Measurements from ENCODE around the gene CFAP221. TPM values are rescaled to one million over a fixed set of nuclear protein-coding genes. Genes with fewer than 3 reads are reported as not detected.
A peak's percentile ranks its signal among the peaks of the same experiment; 100 is the strongest.

CFAP221 gene
- total RNA-seq, 1 donor from 2014 or later = not detected

DNA sequence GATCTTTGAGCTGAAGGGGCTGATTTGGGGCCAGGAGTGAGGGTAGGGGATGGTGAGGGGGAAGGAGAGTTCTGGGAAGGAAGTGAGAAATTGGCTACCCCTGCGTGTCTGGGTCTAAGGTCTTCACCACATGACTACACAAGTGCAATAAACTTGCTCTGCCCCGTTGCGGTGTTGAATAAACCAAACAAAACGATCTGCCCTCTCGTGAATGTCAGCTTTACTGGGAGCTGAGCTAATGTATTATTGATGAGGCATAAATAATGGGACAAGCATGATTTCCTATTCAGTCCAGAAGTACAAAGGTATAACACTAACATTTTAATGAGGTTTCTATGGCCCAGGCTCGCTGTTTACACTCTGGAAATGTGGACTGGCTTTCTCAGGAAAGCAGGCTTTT is 8.0 kb upstream of the CFAP221 start:
- TF ChIP-seq, protein P1, sequence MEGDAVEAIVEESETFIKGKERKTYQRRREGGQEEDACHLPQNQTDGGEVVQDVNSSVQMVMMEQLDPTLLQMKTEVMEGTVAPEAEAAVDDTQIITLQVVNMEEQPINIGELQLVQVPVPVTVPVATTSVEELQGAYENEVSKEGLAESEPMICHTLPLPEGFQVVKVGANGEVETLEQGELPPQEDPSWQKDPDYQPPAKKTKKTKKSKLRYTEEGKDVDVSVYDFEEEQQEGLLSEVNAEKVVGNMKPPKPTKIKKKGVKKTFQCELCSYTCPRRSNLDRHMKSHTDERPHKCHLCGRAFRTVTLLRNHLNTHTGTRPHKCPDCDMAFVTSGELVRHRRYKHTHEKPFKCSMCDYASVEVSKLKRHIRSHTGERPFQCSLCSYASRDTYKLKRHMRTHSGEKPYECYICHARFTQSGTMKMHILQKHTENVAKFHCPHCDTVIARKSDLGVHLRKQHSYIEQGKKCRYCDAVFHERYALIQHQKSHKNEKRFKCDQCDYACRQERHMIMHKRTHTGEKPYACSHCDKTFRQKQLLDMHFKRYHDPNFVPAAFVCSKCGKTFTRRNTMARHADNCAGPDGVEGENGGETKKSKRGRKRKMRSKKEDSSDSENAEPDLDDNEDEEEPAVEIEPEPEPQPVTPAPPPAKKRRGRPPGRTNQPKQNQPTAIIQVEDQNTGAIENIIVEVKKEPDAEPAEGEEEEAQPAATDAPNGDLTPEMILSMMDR (IDR thresholded peaks at IDR 0.05) = no peak
- Mint-ChIP-seq H3K27me3 (ENCODE audit: unreplicated experiment) (peaks cover 13% of the 10 kb centered on the region), H3K4me1 (ENCODE audit: unreplicated experiment) (no peaks in the 10 kb centered on the region), H3K4me3 (ENCODE audit: unreplicated experiment) (no peak overlapping the region), H3K9me3 (ENCODE audit: unreplicated experiment) (peaks cover 18% of the 10 kb centered on the region), H3K27ac (ENCODE audit: unreplicated experiment) (no peak overlapping the region), H3K36me3 (ENCODE audit: unreplicated experiment) (no peaks in the 10 kb centered on the region)
- peak; percentile 32 for DNase-seq (ENCODE audit: extremely low spot score, unreplicated experiment)

DNA sequence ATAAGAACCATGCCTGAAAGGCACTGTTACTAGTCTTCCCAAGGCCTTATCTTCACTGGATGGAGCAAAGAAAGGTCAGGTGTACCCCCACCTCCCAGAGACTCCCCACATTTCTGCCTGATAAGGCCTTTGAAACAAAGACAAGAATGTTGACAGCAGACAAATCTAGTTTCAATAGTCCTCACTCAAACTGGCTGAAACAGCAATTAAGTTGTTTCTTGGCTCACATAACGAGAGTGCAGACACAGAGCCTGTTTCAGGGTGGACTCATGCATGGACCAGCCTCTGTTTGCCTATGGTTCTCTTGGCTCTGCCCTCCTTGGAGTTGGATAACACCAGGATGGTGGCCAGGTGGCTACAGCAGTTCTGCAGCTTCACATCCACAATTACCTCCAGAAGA is 7.5 kb upstream of the CFAP221 start:
- Mint-ChIP-seq H3K9me3 (ENCODE audit: unreplicated experiment) (peaks cover 18% of the 10 kb centered on the region), H3K4me1 (ENCODE audit: unreplicated experiment) (no peaks in the 10 kb centered on the region), H3K27ac (ENCODE audit: unreplicated experiment) (no peak overlapping the region), H3K27me3 (ENCODE audit: unreplicated experiment) (peaks cover 9% of the 10 kb centered on the region), H3K36me3 (ENCODE audit: unreplicated experiment) (no peaks in the 10 kb centered on the region), H3K4me3 (ENCODE audit: unreplicated experiment) (no peak overlapping the region)
- DNase-seq (ENCODE audit: extremely low spot score, unreplicated experiment) = no peak
- TF ChIP-seq, protein P1 (IDR thresholded peaks at IDR 0.05) = no peak

DNA sequence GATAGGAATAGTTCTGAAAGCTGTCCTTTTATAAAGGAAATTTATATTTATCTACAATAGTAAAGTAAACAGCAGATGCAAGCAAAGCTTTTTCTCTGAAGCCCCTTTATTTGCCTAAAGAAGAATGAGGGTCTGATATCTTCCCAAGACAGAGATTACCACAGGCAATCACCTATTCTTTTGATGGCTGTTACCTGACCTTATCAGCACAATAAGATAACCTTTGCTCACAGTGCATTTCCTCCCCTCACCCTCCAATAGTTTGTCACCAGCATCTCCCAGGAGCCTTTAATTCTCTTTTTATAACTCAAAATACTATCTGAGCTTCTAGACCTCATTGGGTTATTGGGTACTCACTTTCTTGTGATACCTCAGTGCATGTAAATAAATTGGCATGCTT is 6.5 kb upstream of the CFAP221 start:
- TF ChIP-seq, protein P1 (IDR thresholded peaks at IDR 0.05) = no peak
- peaks cover 18% of the 10 kb centered on the region for H3K9me3 Mint-ChIP-seq (ENCODE audit: unreplicated experiment)
- no peaks in the 10 kb centered on the region for H3K36me3 Mint-ChIP-seq (ENCODE audit: unreplicated experiment)
- DNase-seq (ENCODE audit: extremely low spot score, unreplicated experiment) = no peak
- peaks cover 7% of the 10 kb centered on the region for H3K27me3 Mint-ChIP-seq (ENCODE audit: unreplicated experiment)
- no peak overlapping the region for H3K4me3 Mint-ChIP-seq (ENCODE audit: unreplicated experiment)
- H3K27ac Mint-ChIP-seq (ENCODE audit: unreplicated experiment) = no peak overlapping the region
- H3K4me1 Mint-ChIP-seq (ENCODE audit: unreplicated experiment) = no peaks in the 10 kb centered on the region

DNA sequence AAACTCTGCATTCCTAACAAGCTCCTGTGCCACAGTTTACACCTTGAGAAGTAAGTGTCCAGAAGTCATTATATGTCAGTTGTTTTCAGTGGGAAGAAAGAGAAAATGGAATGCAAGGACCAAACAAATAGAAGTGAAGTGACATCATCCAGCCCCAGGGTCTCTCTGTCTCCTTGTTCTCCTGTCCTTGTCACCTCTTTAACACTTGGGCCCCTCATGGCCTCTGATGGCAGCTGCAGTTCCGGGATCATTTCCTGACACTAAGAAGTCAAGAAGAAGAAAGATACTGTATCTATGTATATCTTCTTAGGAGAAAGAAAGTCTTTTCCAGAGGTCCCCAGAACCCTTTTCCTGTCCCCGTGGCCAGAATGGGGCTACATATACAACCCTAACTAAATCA is 2.8 kb upstream of the CFAP221 start:
- Mint-ChIP-seq H3K4me1 (ENCODE audit: unreplicated experiment) (peaks cover 6% of the 10 kb centered on the region), H3K27me3 (ENCODE audit: unreplicated experiment) (peaks cover 35% of the 10 kb centered on the region), H3K36me3 (ENCODE audit: unreplicated experiment) (no peaks in the 10 kb centered on the region), H3K9me3 (ENCODE audit: unreplicated experiment) (no peaks in the 10 kb centered on the region), H3K4me3 (ENCODE audit: unreplicated experiment) (no peak overlapping the region), H3K27ac (ENCODE audit: unreplicated experiment) (no peak overlapping the region)
- TF ChIP-seq, protein P1 (IDR thresholded peaks at IDR 0.05) = no peak
- DNase-seq (ENCODE audit: extremely low spot score, unreplicated experiment) = peak; percentile 32

DNA sequence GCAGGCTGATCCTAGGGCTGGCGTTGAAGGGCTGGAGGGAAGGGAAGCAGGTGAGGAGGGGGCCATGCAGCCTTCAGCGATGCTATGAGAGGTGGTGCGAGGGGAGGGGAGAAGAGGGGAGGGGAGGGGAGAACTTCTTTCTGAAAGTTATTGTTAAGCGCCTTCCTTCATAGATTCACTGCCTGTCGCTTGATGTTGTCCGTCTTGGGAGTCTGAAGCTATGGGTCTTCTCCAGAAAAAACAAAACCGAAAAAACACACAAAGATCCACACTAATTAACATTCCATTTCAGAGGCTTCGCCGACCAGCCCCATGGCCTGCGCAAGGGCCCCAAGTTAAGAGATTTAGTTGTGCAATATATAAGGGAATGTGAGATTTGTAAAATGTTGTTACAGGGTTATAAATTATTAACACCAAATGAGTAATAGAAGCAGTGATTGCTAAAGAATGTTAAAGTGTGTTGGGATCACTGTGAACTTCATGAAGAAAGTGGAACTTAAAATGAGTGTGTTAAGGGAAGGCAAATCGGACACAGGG is 758 bp downstream of the CFAP221 start:
- Mint-ChIP-seq H3K4me1 (ENCODE audit: unreplicated experiment) (peaks cover 6% of the 10 kb centered on the region), H3K27me3 (ENCODE audit: unreplicated experiment) (peaks cover 46% of the 10 kb centered on the region), H3K4me3 (ENCODE audit: unreplicated experiment) (peak overlapping the region; percentile 46), H3K27ac (ENCODE audit: unreplicated experiment) (no peak overlapping the region), H3K9me3 (ENCODE audit: unreplicated experiment) (no peaks in the 10 kb centered on the region), H3K36me3 (ENCODE audit: unreplicated experiment) (no peaks in the 10 kb centered on the region)
- DNase-seq (ENCODE audit: extremely low spot score, unreplicated experiment) = no peak
- TF ChIP-seq, protein P1 (IDR thresholded peaks at IDR 0.05) = no peak
